ENCODE measurements around the gene ETS2. TPM values are rescaled to one million over a fixed set of nuclear protein-coding genes. Genes with fewer than 3 reads are reported as not detected.
A peak's percentile ranks its signal among the peaks of the same experiment; 100 is the strongest.

Gene ETS2
- total RNA-seq, 4 donors from 2014 or later: 72.6 to 147 (median 98.5) TPM

GRCh38 chr21:38818325-38818723, 12.6 kb downstream of the ETS2 start:
- intact Hi-C loops (cut with DNase I; ENCODE audit: low total_unique reads): no loop called here
- no peak for TF ChIP-seq CTCF (IDR thresholded peaks at IDR 0.05)
- TF ChIP-seq POLR2A (IDR thresholded peaks at IDR 0.05): no peak
- no peak overlapping the region for H3K4me3 ChIP-seq
- H3K9me3 ChIP-seq: no peaks in the 10 kb centered on the region
- H3K27me3 ChIP-seq: no peaks in the 10 kb centered on the region
- no peaks in the 10 kb centered on the region for H3K36me3 ChIP-seq
- no peak overlapping the region for H3K27ac ChIP-seq
- peaks cover 0 to 4% of the 10 kb centered on the region in 2 donors for H3K4me1 ChIP-seq
- no peak for DNase-seq

GRCh38 chr21:38819051-38819718, 13.5 kb downstream of the ETS2 start:
- H3K27ac ChIP-seq: no peak overlapping the region
- H3K36me3 ChIP-seq: no peaks in the 10 kb centered on the region
- no peaks in the 10 kb centered on the region for H3K27me3 ChIP-seq
- TF ChIP-seq POLR2A (IDR thresholded peaks at IDR 0.05): no peak
- TF ChIP-seq CTCF (IDR thresholded peaks at IDR 0.05): no peak
- no peaks in the 10 kb centered on the region for H3K9me3 ChIP-seq
- no peak for DNase-seq
- intact Hi-C loops (cut with DNase I; ENCODE audit: low total_unique reads): no loop called here
- peaks cover 0 to 4% of the 10 kb centered on the region in 2 donors for H3K4me1 ChIP-seq
- no peak overlapping the region for H3K4me3 ChIP-seq

GRCh38 chr21:38819719-38820159, 14.0 kb downstream of the ETS2 start:
- Histone ChIP-seq H3K27ac (no peak overlapping the region), H3K27me3 (no peaks in the 10 kb centered on the region), H3K4me3 (no peak overlapping the region), H3K36me3 (no peaks in the 10 kb centered on the region), H3K4me1 (peaks cover 0 to 4% of the 10 kb centered on the region in 2 donors), H3K9me3 (no peaks in the 10 kb centered on the region)
- no peak for DNase-seq
- no peak for TF ChIP-seq CTCF (IDR thresholded peaks at IDR 0.05)
- no peak for TF ChIP-seq POLR2A (IDR thresholded peaks at IDR 0.05)
- intact Hi-C loops (cut with DNase I; ENCODE audit: low total_unique reads): no loop called here

- Histone ChIP-seq H3K9me3 (no peaks in the 10 kb centered on the region), H3K36me3 (no peaks in the 10 kb centered on the region), H3K27me3 (no peaks in the 10 kb centered on the region), H3K4me3 (no peak overlapping the region), H3K4me1 (peaks cover 0 to 4% of the 10 kb centered on the region in 2 donors), H3K27ac (peak overlapping the region in 1 of 2 donors; percentile 3)
- intact Hi-C loops (cut with DNase I; ENCODE audit: low total_unique reads): no loop called here
- no peak for DNase-seq
- TF ChIP-seq POLR2A (IDR thresholded peaks at IDR 0.05) (no peak), CTCF (IDR thresholded peaks at IDR 0.05) (no peak)
Observed at GRCh38 chr21:38820471-38821239, 14.9 kb downstream of the ETS2 start.

GRCh38 chr21:38821248-38821647, 15.5 kb downstream of the ETS2 start:
- Histone ChIP-seq H3K4me1 (peaks cover 0 to 4% of the 10 kb centered on the region in 2 donors), H3K9me3 (no peaks in the 10 kb centered on the region), H3K36me3 (no peaks in the 10 kb centered on the region), H3K27me3 (no peaks in the 10 kb centered on the region), H3K27ac (peak overlapping the region in 1 of 2 donors; percentile 3), H3K4me3 (no peak overlapping the region)
- DNase-seq: no peak
- TF ChIP-seq POLR2A (IDR thresholded peaks at IDR 0.05) (no peak), CTCF (IDR thresholded peaks at IDR 0.05) (no peak)
- intact Hi-C loops (cut with DNase I; ENCODE audit: low total_unique reads): no loop called here
